Type B pancreatic cell (in vitro differentiated cells): ENCODE results near the gene DPH7. TPM values are rescaled to one million over a fixed set of nuclear protein-coding genes. Genes with fewer than 3 reads are reported as not detected.
"Not testable (repeated sequence)": the region's sequence is repeated elsewhere in the genome, so short reads cannot be mapped to it uniquely, and the experiment has no call there.

ENCODE experiments used
- DNase-seq: peaks from one replicate; pipeline ENCODE4 v3.0.0; 2021; ENCODE audit warnings: mixed read lengths; ENCODE audit not compliant: unreplicated experiment; ENCODE audit errors: extremely low spot score
- H3K27ac Mint-ChIP-seq: 2 replicates; pipeline ENCODE4 v1.8.0; 2021; ENCODE audit warnings: mild to moderate bottlenecking, mixed read lengths
- H3K27me3 Mint-ChIP-seq: 2 replicates; pipeline ENCODE4 v1.8.0; 2021; ENCODE audit warnings: mixed read lengths
- H3K36me3 Mint-ChIP-seq: 2 replicates; pipeline ENCODE4 v1.8.0; 2021; ENCODE audit warnings: mixed read lengths
- H3K4me1 Mint-ChIP-seq: one replicate; pipeline ENCODE4 v1.8.0; 2021; ENCODE audit warnings: mixed read lengths; ENCODE audit not compliant: unreplicated experiment
- H3K4me3 Mint-ChIP-seq: 2 replicates; pipeline ENCODE4 v1.8.0; 2021; ENCODE audit warnings: mild to moderate bottlenecking, mixed read lengths
- H3K9me3 Mint-ChIP-seq: 2 replicates; pipeline ENCODE4 v1.8.0; 2021; ENCODE audit warnings: mixed read lengths
- total RNA-seq: library from RNA; stranded (reverse); gene quantifications from 2 replicates; pipeline ENCODE4 v1.2.1, GENCODE V29; 2021; ENCODE audit warnings: low replicate concordance
- TF ChIP-seq, protein P1 (sequence below): fragments of 200-600 bp; sonication (generic); conservative IDR thresholded peaks from 2 replicates; pipeline ENCODE4 v1.5.0; 2021; ENCODE audit warnings: antibody characterized with exemption, mild to moderate bottlenecking

DPH7 gene
- total RNA-seq, 1 donor from 2014 or later, result 45.8 TPM

DNA sequence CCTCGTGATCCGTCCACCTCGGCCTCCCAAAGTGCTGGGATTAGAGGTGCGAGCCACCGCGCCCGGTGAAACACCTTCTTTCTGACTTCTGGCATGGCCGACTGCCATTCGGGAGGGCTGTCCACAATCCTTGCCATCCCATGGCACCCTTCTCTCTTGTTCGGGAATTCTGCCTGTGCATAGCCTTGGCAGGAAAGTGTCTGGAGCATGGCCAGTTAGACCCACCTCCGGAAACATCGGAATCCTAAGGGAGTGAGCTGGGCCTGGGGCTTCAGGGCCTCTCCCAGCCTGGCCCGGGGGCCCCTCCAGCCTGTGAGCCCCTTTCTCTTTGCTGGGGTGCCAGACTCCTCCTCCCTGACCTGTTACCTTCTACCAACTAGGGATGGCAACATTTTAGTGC, 25.2 kb upstream of the DPH7 start:
- TF ChIP-seq, protein P1, sequence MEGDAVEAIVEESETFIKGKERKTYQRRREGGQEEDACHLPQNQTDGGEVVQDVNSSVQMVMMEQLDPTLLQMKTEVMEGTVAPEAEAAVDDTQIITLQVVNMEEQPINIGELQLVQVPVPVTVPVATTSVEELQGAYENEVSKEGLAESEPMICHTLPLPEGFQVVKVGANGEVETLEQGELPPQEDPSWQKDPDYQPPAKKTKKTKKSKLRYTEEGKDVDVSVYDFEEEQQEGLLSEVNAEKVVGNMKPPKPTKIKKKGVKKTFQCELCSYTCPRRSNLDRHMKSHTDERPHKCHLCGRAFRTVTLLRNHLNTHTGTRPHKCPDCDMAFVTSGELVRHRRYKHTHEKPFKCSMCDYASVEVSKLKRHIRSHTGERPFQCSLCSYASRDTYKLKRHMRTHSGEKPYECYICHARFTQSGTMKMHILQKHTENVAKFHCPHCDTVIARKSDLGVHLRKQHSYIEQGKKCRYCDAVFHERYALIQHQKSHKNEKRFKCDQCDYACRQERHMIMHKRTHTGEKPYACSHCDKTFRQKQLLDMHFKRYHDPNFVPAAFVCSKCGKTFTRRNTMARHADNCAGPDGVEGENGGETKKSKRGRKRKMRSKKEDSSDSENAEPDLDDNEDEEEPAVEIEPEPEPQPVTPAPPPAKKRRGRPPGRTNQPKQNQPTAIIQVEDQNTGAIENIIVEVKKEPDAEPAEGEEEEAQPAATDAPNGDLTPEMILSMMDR, result no peak
- Mint-ChIP-seq H3K4me1 (peaks cover 4% of the 10 kb centered on the region), H3K4me3 (peak overlapping the region; percentile 70), H3K36me3 (no peaks in the 10 kb centered on the region), H3K27ac (no peak overlapping the region), H3K9me3 (no peaks in the 10 kb centered on the region), H3K27me3 (peaks cover 24% of the 10 kb centered on the region)
- DNase-seq, result no peak

DNA sequence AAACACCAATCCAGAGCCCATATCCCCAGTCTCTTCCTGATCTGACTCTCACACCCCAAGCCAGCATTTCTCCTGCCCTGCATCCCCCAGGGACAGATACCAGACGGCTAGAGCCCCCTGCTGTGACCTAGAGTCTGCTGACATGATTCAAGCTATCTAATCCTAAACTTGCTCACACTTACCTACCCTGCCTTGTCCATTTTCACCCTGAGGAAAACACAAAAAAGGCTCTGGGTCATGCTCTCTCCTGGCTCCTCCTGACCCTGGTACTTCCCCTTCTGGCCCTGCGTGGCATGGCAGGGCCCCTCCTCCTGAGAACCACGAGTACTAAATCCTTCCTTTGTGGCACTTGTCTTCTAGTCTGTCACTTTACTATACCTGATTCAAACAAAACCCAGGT, 23.9 kb upstream of the DPH7 start:
- peaks cover 4% of the 10 kb centered on the region for H3K4me1 Mint-ChIP-seq
- H3K36me3 Mint-ChIP-seq, result no peaks in the 10 kb centered on the region
- peaks cover 24% of the 10 kb centered on the region for H3K27me3 Mint-ChIP-seq
- H3K27ac Mint-ChIP-seq, result no peak overlapping the region
- H3K4me3 Mint-ChIP-seq, result peak overlapping the region; percentile 7
- no peak for DNase-seq
- H3K9me3 Mint-ChIP-seq, result no peaks in the 10 kb centered on the region
- TF ChIP-seq, protein P1, result no peak

DNA sequence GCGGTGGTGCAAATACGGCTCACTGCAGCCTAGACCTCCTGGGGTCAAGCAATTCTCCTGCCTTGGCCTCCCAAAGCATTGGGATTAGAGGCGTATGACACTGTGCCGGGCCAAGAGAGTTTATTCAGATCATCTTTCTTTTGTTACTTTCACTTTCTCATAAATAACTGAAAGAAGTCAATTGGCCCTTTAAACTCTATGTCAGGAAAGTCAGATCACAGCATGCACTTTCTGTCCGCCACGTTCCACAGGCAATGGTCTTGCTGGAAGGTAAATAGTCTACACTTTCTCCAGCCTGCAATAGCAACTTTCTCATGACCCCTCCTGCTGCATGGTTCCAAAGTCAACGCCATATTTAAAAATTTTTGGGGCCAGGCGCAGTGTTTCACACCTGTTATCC, 20.2 kb upstream of the DPH7 start:
- H3K9me3 Mint-ChIP-seq, result no peaks in the 10 kb centered on the region
- no peak overlapping the region for H3K27ac Mint-ChIP-seq
- no peaks in the 10 kb centered on the region for H3K4me1 Mint-ChIP-seq
- H3K36me3 Mint-ChIP-seq, result no peaks in the 10 kb centered on the region
- no peak overlapping the region for H3K4me3 Mint-ChIP-seq
- H3K27me3 Mint-ChIP-seq, result peaks cover 14% of the 10 kb centered on the region
- TF ChIP-seq, protein P1, result no peak
- no peak for DNase-seq

DNA sequence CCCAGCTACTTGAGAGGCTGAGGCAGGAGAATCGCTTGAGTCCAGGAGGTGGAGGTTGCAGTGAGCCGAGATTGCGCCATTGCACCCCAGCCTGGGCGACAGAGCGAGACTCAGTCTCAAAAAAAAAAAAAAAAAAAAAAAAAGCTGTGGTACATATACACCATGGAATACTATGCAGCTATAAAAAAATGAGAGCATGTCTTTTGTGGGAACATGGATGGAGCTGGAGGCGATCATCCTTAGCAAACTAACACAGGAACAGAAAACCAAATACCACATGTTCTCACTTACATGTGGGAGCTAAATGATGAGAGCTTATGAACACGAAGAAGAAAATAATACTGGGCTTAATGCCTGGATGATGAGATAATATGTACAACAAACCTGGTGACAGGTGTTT, 17.9 kb upstream of the DPH7 start:
- not testable (repeated sequence) for H3K4me3 Mint-ChIP-seq, DNase-seq, H3K27ac Mint-ChIP-seq, H3K4me1 Mint-ChIP-seq, H3K9me3 Mint-ChIP-seq, H3K36me3 Mint-ChIP-seq, H3K27me3 Mint-ChIP-seq

DNA sequence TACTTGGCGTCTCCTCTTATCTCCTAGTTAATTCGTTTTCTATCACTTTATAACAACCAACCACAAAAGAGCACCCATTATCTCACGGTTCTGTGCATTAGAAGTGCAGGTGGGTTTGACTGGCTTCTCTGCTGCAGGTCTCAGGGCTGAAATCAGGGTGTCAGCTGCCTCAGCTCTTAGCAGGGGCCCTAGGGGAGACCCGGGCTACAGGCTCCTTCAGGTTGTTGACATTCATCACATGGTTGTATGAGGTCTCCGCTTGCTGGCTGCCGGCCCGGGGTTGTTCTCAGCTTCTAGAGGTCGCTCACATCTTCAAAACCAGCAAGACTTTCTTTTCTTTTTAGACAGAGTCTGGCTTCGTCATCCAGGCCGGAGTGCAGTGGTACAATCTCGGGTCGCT, 14.5 kb upstream of the DPH7 start:
- peak overlapping the region; percentile 13 for H3K4me3 Mint-ChIP-seq

DNA sequence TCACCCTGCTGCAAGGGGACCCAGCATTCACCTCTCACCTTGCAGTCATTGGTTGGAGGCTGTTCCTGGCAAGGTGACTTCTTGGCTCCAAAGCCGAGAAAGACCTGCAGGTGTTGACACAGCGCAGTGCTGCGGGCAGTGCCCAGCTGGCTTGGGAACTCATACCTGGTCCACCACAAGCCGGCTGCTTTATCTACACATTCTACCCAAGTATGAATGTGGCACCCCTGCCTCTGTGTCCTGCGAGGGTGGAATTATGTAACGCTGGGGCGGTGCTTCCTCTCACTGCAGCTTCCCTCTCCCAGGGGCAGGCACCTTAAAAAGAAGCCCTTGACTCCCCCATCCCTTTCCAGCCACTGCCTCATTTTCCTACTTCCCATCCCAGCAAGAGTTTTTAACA, 14.0 kb upstream of the DPH7 start:
- TF ChIP-seq, protein P1, result no peak
- Mint-ChIP-seq H3K27ac (no peak overlapping the region), H3K27me3 (no peaks in the 10 kb centered on the region), H3K4me1 (no peaks in the 10 kb centered on the region), H3K9me3 (no peaks in the 10 kb centered on the region), H3K36me3 (peaks cover 5% of the 10 kb centered on the region), H3K4me3 (peak overlapping the region; percentile 13)
- DNase-seq, result no peak

More for the DNA sequence above, 14.5 kb upstream of the DPH7 start:
- DNase-seq, result no peak
- Mint-ChIP-seq H3K4me1 (no peaks in the 10 kb centered on the region), H3K9me3 (no peaks in the 10 kb centered on the region), H3K36me3 (peaks cover under 1% of the 10 kb centered on the region), H3K27ac (no peak overlapping the region), H3K27me3 (no peaks in the 10 kb centered on the region)
- TF ChIP-seq, protein P1, result no peak
